C4-2B (cell line): ENCODE measurements around the gene ANGPTL5.

Experiments
- CTCF ChIP-seq: fragments of 450-650 bp; conservative IDR thresholded peaks from 2 replicates; pipeline ENCODE4 v1.5.1; 2017; ENCODE audit warnings: mild to moderate bottlenecking
- ZFX ChIP-seq: fragments of 450-650 bp; IDR thresholded peaks from 2 replicates; pipeline ENCODE4 v1.6.1; 2017

- TF ChIP-seq CTCF (no peak), ZFX (no peak)
These were observed 2.0 kb downstream of the ANGPTL5 start for GRCh38 chr11:101914341-101914737.
